ENCODE results near the gene TPSG1. TPM values are rescaled to one million over a fixed set of nuclear protein-coding genes. Genes with fewer than 3 reads are reported as not detected.
"Not testable (repeated sequence)": the region's sequence is repeated elsewhere in the genome, so short reads cannot be mapped to it uniquely, and the experiment has no call there.

Gene TPSG1
- polyA plus RNA-seq, 1 donor (not counting 4 experiments of a cell fraction or from before 2014, with no cell fraction given) = not detected

DNA sequence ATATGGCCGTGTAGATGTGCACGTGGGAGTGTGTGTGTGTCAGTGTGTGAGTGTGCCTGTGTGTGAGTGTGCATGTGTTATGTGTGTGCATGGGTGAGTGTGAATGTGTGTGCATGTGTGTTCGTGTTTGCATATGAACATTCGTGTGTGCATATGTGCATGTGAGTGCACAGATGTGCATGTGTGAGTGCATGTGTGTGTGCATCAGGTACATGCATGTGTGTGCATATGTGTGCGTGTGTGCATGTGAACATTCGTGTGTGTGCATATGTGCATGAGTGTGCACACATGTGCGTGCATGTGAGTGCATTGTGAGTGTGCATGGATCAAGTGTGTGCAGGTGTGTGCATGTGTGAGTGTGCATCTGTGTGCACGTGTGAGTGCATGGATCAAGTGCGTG is 12.9 kb upstream of the TPSG1 start:
- H3K27ac ChIP-seq (ENCODE audit: control insufficient read depth, insufficient read depth, low read length) = no peak overlapping the region
- H3K9me1 ChIP-seq (ENCODE audit: control insufficient read depth, extremely low read depth, insufficient read depth, low read length) = no peaks in the 10 kb centered on the region
- H3K9ac ChIP-seq (ENCODE audit: control insufficient read depth, extremely low read depth, insufficient read depth, low read length) = no peak overlapping the region
- FAIRE-seq (no peak), DNase-seq (ENCODE audit: low read depth, low spot score) (no peak)
- no peak overlapping the region for H3K4me2 ChIP-seq (ENCODE audit: control insufficient read depth, extremely low read depth, insufficient read depth, low read depth, low read length)
- H3K27me3 ChIP-seq (ENCODE audit: control insufficient read depth, extremely low read depth, insufficient read depth, low read length) = no peaks in the 10 kb centered on the region
- no peak overlapping the region for H3K4me3 ChIP-seq (ENCODE audit: control insufficient read depth in 2 of 3, extremely low read depth in 1 of 3, insufficient read depth in 2 of 3, low read depth in 1 of 3, low read length in 3 of 3)
- H3K9me3 ChIP-seq (ENCODE audit: control insufficient read depth, low read depth, low read length) = peaks cover 2% of the 10 kb centered on the region
- no peak for TF ChIP-seq EZH2 (IDR thresholded peaks at IDR 0.05; ENCODE audit: low read length)
- TF ChIP-seq, protein P1, sequence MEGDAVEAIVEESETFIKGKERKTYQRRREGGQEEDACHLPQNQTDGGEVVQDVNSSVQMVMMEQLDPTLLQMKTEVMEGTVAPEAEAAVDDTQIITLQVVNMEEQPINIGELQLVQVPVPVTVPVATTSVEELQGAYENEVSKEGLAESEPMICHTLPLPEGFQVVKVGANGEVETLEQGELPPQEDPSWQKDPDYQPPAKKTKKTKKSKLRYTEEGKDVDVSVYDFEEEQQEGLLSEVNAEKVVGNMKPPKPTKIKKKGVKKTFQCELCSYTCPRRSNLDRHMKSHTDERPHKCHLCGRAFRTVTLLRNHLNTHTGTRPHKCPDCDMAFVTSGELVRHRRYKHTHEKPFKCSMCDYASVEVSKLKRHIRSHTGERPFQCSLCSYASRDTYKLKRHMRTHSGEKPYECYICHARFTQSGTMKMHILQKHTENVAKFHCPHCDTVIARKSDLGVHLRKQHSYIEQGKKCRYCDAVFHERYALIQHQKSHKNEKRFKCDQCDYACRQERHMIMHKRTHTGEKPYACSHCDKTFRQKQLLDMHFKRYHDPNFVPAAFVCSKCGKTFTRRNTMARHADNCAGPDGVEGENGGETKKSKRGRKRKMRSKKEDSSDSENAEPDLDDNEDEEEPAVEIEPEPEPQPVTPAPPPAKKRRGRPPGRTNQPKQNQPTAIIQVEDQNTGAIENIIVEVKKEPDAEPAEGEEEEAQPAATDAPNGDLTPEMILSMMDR (optimal IDR thresholded peaks at IDR 0.05 in 1 of 3, IDR thresholded peaks at IDR 0.05 in 1 of 3, conservative IDR thresholded peaks at IDR 0.05 in 1 of 3; ENCODE audit: extremely low read depth in 1 of 3, insufficient read depth in 2 of 3, low read length in 3 of 3) = no peak
- no peaks in the 10 kb centered on the region for H3K4me1 ChIP-seq (ENCODE audit: control insufficient read depth, extremely low read depth, insufficient read depth, low read length)
- H3K79me2 ChIP-seq (ENCODE audit: control insufficient read depth, insufficient read depth, low read length) = no peaks in the 10 kb centered on the region
- no peaks in the 10 kb centered on the region for H4K20me1 ChIP-seq (ENCODE audit: control insufficient read depth, extremely low read depth, insufficient read depth, low read length)
- H3K36me3 ChIP-seq (ENCODE audit: control insufficient read depth in 2 of 2, extremely low read depth in 1 of 2, insufficient read depth in 2 of 2, low read length in 2 of 2) = no peaks in the 10 kb centered on the region
- dilution Hi-C loops (cut with MboI; ENCODE audit: extremely low pct_ligation_motif_present, low sequenced_read_pairs) = no loop called here
- H2AFZ ChIP-seq (ENCODE audit: control insufficient read depth, low read length) = no peak overlapping the region

DNA sequence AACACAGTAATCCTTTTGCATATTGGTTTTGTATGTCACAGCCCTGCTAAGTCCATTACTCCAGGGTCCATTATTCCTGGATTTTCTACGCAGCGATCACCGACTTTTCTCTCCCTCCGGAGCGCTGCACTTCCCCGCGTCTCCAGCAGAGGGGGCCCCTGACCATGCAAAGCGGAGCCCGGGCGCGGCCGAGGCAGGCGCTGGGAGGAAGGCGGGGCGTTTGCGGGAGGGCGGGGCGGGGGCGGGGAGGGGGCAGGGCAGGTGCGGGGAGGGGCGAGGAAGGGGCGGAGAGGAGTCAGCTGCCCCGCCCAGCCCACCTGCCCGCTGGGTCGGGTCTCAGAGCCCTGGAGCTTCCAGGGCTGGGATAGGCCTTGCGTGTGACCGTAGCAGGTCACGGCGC is 11.6 kb upstream of the TPSG1 start:
- H3K9ac ChIP-seq (ENCODE audit: control insufficient read depth, extremely low read depth, insufficient read depth, low read length); H2AFZ ChIP-seq (ENCODE audit: control insufficient read depth, low read length); DNase-seq (ENCODE audit: low read depth, low spot score); FAIRE-seq; H3K9me3 ChIP-seq (ENCODE audit: control insufficient read depth, low read depth, low read length); H3K36me3 ChIP-seq (ENCODE audit: control insufficient read depth in 2 of 2, extremely low read depth in 1 of 2, insufficient read depth in 2 of 2, low read length in 2 of 2); H3K79me2 ChIP-seq (ENCODE audit: control insufficient read depth, insufficient read depth, low read length); H3K4me3 ChIP-seq (ENCODE audit: control insufficient read depth in 2 of 3, extremely low read depth in 1 of 3, insufficient read depth in 2 of 3, low read depth in 1 of 3, low read length in 3 of 3); H4K20me1 ChIP-seq (ENCODE audit: control insufficient read depth, extremely low read depth, insufficient read depth, low read length); dilution Hi-C loops (cut with MboI; ENCODE audit: extremely low pct_ligation_motif_present, low sequenced_read_pairs); H3K4me1 ChIP-seq (ENCODE audit: control insufficient read depth, extremely low read depth, insufficient read depth, low read length); H3K27me3 ChIP-seq (ENCODE audit: control insufficient read depth, extremely low read depth, insufficient read depth, low read length); H3K4me2 ChIP-seq (ENCODE audit: control insufficient read depth, extremely low read depth, insufficient read depth, low read depth, low read length); H3K27ac ChIP-seq (ENCODE audit: control insufficient read depth, insufficient read depth, low read length); H3K9me1 ChIP-seq (ENCODE audit: control insufficient read depth, extremely low read depth, insufficient read depth, low read length): not testable (repeated sequence)

DNA sequence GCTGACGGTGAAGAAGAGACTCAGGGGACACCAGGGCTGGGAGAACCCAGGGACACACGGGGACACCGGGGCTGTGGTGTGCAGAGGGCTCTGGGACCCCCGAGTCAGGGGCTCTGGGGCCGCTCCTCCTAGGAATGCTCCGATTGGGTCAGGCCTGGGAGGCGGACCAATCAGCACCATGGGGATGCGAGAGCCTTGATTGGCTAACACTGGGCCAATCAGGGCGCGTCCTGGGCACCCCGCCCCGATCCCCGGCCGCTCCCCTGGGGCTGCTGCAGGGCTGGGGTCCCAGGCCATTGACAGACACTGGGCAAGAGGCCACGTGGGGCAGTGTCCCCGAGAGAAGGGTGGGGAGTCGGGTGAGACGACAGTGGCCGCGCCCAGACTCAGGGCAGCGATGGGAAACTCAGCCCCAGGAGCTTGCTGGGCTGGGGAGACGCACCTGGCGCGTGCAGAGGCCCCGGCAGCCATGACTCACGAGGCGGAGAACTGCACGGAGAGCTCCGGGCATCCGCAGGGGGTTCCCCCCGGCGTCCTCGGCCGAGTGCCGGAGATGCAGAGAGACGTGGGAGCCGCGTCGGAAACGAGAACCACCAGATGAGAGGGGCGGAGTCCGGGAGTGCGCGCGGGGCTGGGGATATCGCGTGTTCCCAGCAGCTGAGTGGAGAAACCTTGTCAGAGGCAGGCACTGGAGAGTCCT is 7.1 kb upstream of the TPSG1 start:
- H3K4me1 ChIP-seq (ENCODE audit: control insufficient read depth, extremely low read depth, insufficient read depth, low read length); H3K27ac ChIP-seq (ENCODE audit: control insufficient read depth, insufficient read depth, low read length); H4K20me1 ChIP-seq (ENCODE audit: control insufficient read depth, extremely low read depth, insufficient read depth, low read length); dilution Hi-C loops (cut with MboI; ENCODE audit: extremely low pct_ligation_motif_present, low sequenced_read_pairs); H3K9me3 ChIP-seq (ENCODE audit: control insufficient read depth, low read depth, low read length); H3K36me3 ChIP-seq (ENCODE audit: control insufficient read depth in 2 of 2, extremely low read depth in 1 of 2, insufficient read depth in 2 of 2, low read length in 2 of 2); H2AFZ ChIP-seq (ENCODE audit: control insufficient read depth, low read length); FAIRE-seq; H3K4me3 ChIP-seq (ENCODE audit: control insufficient read depth in 2 of 3, extremely low read depth in 1 of 3, insufficient read depth in 2 of 3, low read depth in 1 of 3, low read length in 3 of 3); H3K9me1 ChIP-seq (ENCODE audit: control insufficient read depth, extremely low read depth, insufficient read depth, low read length); H3K27me3 ChIP-seq (ENCODE audit: control insufficient read depth, extremely low read depth, insufficient read depth, low read length); H3K79me2 ChIP-seq (ENCODE audit: control insufficient read depth, insufficient read depth, low read length); H3K4me2 ChIP-seq (ENCODE audit: control insufficient read depth, extremely low read depth, insufficient read depth, low read depth, low read length); H3K9ac ChIP-seq (ENCODE audit: control insufficient read depth, extremely low read depth, insufficient read depth, low read length); DNase-seq (ENCODE audit: low read depth, low spot score): not testable (repeated sequence)

DNA sequence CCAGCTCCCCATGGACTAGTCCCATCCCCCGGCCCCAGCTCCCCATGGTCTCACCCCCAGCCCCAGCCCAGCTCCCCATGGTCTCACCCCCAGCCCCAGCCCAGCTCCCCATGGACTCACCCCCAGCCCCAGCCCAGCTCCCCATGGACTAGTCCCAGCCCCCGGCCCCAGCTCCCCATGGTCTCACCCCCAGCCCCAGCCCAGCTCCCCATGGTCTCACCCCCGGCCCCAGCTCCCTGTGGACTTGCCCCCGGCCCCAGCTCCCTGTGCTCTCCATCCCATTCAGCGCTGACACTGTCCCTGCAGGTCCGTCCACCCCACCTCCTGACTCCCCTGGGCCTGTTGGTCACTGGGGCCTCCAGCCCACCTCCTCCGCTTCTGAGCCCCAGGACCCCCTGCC is 6.2 kb upstream of the TPSG1 start:
- H3K4me1 ChIP-seq (ENCODE audit: control insufficient read depth, extremely low read depth, insufficient read depth, low read length); H3K4me2 ChIP-seq (ENCODE audit: control insufficient read depth, extremely low read depth, insufficient read depth, low read depth, low read length); DNase-seq (ENCODE audit: low read depth, low spot score); H3K27ac ChIP-seq (ENCODE audit: control insufficient read depth, insufficient read depth, low read length); H3K27me3 ChIP-seq (ENCODE audit: control insufficient read depth, extremely low read depth, insufficient read depth, low read length); H4K20me1 ChIP-seq (ENCODE audit: control insufficient read depth, extremely low read depth, insufficient read depth, low read length); H3K36me3 ChIP-seq (ENCODE audit: control insufficient read depth in 2 of 2, extremely low read depth in 1 of 2, insufficient read depth in 2 of 2, low read length in 2 of 2); H3K4me3 ChIP-seq (ENCODE audit: control insufficient read depth in 2 of 3, extremely low read depth in 1 of 3, insufficient read depth in 2 of 3, low read depth in 1 of 3, low read length in 3 of 3); H3K9me1 ChIP-seq (ENCODE audit: control insufficient read depth, extremely low read depth, insufficient read depth, low read length); FAIRE-seq; dilution Hi-C loops (cut with MboI; ENCODE audit: extremely low pct_ligation_motif_present, low sequenced_read_pairs); H3K79me2 ChIP-seq (ENCODE audit: control insufficient read depth, insufficient read depth, low read length); H3K9ac ChIP-seq (ENCODE audit: control insufficient read depth, extremely low read depth, insufficient read depth, low read length); H2AFZ ChIP-seq (ENCODE audit: control insufficient read depth, low read length); H3K9me3 ChIP-seq (ENCODE audit: control insufficient read depth, low read depth, low read length): not testable (repeated sequence)
